Ascending aorta (tissue), 2 donors: ENCODE results near the gene RNASE11. TPM values are rescaled to one million over a fixed set of nuclear protein-coding genes. Genes with fewer than 3 reads are reported as not detected.
"Not testable (repeated sequence)": the region's sequence is repeated elsewhere in the genome, so short reads cannot be mapped to it uniquely, and the experiment has no call there.

Experiments used
- DNase-seq, 2 donors: peaks; one replicate each; pipeline ENCODE4 v3.0.0-alpha.2; 2019; ENCODE audit warnings: low spot score in 2 of 2
- H3K27ac ChIP-seq, 2 donors: fragments of 200-600 bp; sonication (generic); one replicate each; pipeline ENCODE4 v1.5.1; 2016 to 2017; ENCODE audit warnings: mild to moderate bottlenecking in 1 of 2
- H3K27me3 ChIP-seq: fragments of 200-600 bp; sonication (generic); one replicate; pipeline ENCODE4 v1.5.1; 2017
- H3K36me3 ChIP-seq, 2 donors: fragments of 200-600 bp; sonication (generic); one replicate each; pipeline ENCODE4 v1.5.1; 2016
- H3K4me1 ChIP-seq, 2 donors: fragments of 200-600 bp; sonication (generic); one replicate each; pipeline ENCODE4 v1.5.1; 2016 to 2017; ENCODE audit warnings: mild to moderate bottlenecking in 1 of 2
- H3K4me3 ChIP-seq, 2 donors: fragments of 200-600 bp; sonication (generic); one replicate each; pipeline ENCODE4 v1.5.1; 2016 to 2017; ENCODE audit warnings: mild to moderate bottlenecking in 1 of 2
- H3K9me3 ChIP-seq, 2 donors: fragments of 200-600 bp; sonication (generic); one replicate each; pipeline ENCODE4 v1.5.1; 2016
- CTCF ChIP-seq, 3 experiments: fragments of 200-600 bp in 2 of 3; fragments of 450-650 bp in 1 of 3; sonication (generic) in 2 of 3; IDR thresholded peaks; one replicate each; pipeline ENCODE4 v1.5.1; 2016 to 2019; ENCODE audit warnings: antibody characterized with exemption in 3 of 3, mild to moderate bottlenecking in 1 of 3, moderate library complexity in 1 of 3
- intact Hi-C: fragments of 100-400 bp; cut with DNase I; formaldehyde crosslinking; loops from one replicate; pipeline ENCODE4 v1.15.1; 2023
- total RNA-seq: library from RNA; depleted of rRNA; stranded (reverse); fragments of >200 nt; gene quantifications from one replicate; pipeline ENCODE4 v1.1.0, GENCODE V29; 2016

RNASE11 gene
- total RNA-seq, 1 donor from 2014 or later: not detected

DNA sequence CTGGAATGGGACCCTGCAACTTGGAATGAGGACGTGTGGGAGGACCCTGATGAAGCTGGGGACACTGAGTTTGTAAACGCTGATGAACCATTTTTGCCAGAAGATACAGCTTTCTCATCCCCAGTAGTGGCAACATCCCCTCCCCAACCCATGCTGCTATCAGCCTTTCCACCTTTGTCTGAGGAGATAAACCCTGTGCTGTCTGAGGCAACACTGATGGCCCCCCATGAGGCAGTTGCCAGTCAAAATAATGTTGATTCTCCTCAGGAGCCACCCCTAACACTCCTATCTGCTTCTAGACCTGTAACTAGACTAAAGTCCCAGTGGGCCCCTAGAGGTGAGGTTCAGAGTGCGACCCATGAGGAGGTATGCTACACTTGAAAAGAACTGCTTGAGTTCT lies 19.4 kb downstream of the RNASE11 start:
- DNase-seq: no peak
- intact Hi-C loops: no loop called here

DNA sequence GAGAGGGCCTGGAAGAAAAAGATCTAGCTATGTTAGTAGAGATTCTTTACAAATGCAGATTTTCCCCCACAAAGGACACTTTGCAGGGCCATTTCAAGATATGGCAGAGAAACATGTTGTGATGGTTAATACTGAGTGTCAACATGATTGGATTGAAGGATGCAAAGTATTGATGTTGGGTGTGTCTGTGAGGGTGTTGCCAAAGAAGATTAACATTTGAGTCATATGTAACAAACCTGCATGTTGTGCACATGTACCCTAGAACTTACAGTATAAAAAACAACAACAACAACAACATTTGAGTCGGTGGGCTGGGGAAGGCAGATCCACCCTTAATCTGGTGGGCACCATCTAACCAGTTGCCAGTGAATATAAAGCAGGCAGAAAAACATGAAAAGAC lies 20.6 kb downstream of the RNASE11 start:
- H3K27me3 ChIP-seq, H3K9me3 ChIP-seq, H3K4me1 ChIP-seq, H3K27ac ChIP-seq, intact Hi-C loops, H3K4me3 ChIP-seq, H3K36me3 ChIP-seq, DNase-seq: not testable (repeated sequence)

More for the DNA sequence above, 19.4 kb downstream of the RNASE11 start:
- no peaks in the 10 kb centered on the region for H3K27me3 ChIP-seq
- no peak overlapping the region for H3K4me3 ChIP-seq
- H3K9me3 ChIP-seq: peaks cover 0 to 9% of the 10 kb centered on the region in 2 donors
- no peaks in the 10 kb centered on the region for H3K36me3 ChIP-seq
- no peak for TF ChIP-seq CTCF (IDR thresholded peaks at IDR 0.05)
- H3K4me1 ChIP-seq: no peaks in the 10 kb centered on the region
- H3K27ac ChIP-seq: no peak overlapping the region

DNA sequence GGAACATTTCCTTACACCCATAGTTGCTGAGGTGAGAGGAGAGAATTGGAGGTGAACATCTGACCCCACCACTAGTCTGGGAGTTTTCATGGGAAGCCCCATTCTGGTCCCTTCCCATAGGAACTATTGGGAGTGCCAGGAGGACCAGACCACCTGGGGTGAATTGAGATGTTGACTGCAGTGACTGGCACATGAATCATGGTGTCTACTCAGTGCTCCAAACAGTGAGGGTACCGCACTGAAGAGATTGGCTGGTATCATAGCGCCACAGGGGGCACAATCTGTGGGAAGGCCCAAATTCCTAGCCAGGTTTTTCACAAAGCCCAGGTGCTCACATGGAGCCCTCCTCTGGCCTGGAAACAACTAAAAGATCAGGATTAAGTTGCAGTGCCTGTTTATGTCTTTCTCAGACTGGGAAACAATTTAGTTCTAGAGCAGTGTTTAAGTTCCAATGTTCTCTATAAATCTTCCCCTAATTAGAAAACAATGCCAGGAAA lies 23.3 kb downstream of the RNASE11 start:
- Histone ChIP-seq H3K36me3 (no peaks in the 10 kb centered on the region), H3K27me3 (no peaks in the 10 kb centered on the region), H3K4me1 (no peaks in the 10 kb centered on the region), H3K27ac (no peak overlapping the region), H3K9me3 (peaks cover 0 to 9% of the 10 kb centered on the region in 2 donors), H3K4me3 (no peak overlapping the region)
- intact Hi-C loops: no loop called here
- no peak for DNase-seq
- no peak for TF ChIP-seq CTCF (IDR thresholded peaks at IDR 0.05)

- no peak for TF ChIP-seq CTCF (IDR thresholded peaks at IDR 0.05)
- peaks cover 0 to 4% of the 10 kb centered on the region in 2 donors for H3K9me3 ChIP-seq
- no peaks in the 10 kb centered on the region for H3K36me3 ChIP-seq
- DNase-seq: no peak
- H3K27me3 ChIP-seq: no peaks in the 10 kb centered on the region
- intact Hi-C loops: no loop called here
- no peaks in the 10 kb centered on the region for H3K4me1 ChIP-seq
- no peak overlapping the region for H3K4me3 ChIP-seq
- H3K27ac ChIP-seq: no peak overlapping the region
Observed at GRCh38 chr14:20563971-20564370, 23.8 kb downstream of the RNASE11 start.

DNA sequence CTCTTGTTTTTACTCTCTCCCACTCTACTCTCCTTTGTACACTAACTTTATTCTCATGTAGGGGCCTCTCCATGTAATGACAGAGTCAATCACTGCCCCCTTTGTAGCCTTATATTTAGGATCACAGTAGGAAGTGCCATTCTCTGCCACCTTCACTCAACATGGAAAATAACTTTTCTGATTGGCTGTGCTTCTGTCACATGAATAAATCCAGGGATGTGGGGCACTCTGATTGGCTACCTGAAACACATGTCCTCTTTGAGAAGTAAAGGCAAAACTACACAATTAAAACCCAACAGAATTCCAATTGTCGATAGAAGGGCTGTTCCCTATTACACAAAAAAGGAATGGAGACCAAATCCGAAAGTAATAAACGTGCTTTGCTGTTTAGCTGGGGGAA lies 26.8 kb downstream of the RNASE11 start, which contains the start of gene RNASE9:
Gene RNASE9, minus strand, starts transcription at position 87 of the 400 bp plus-strand sequence.
- Histone ChIP-seq H3K36me3 (no peaks in the 10 kb centered on the region), H3K27ac (no peak within 1 kb of the TSS), H3K9me3 (no peaks in the 10 kb centered on the region), H3K27me3 (no peaks in the 10 kb centered on the region), H3K4me3 (no peak within 1 kb of the TSS), H3K4me1 (no peaks in the 10 kb centered on the region)
- no peak for DNase-seq
- no peak for TF ChIP-seq CTCF (IDR thresholded peaks at IDR 0.05)
- intact Hi-C loops: no loop called here

DNA sequence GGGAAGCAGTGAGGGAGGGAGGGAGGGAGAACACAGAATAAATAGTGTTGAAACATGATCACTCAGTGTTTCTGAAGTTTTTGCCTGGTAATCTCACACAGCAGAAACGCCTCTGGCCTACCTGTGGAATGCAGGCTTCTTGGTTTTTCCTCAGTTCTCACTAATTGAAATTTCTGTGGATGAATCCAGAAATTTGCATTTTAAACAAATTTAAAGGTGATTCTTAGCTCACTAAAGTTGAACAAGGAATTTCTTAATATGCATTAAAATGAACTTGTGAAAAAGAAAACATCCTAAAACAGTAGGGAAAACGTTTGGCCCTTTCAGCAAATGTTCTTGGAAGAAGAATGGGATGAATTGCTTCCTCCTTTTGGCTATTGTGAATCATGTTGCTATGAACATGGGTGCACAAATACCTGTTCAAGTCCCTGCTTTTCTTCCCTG lies 28.3 kb downstream of the RNASE11 start:
- no peak for DNase-seq
- H3K9me3 ChIP-seq: no peaks in the 10 kb centered on the region
- intact Hi-C loops: no loop called here
- TF ChIP-seq CTCF (IDR thresholded peaks at IDR 0.05): no peak
- H3K36me3 ChIP-seq: no peaks in the 10 kb centered on the region
- H3K27ac ChIP-seq: no peak overlapping the region
- H3K4me1 ChIP-seq: no peaks in the 10 kb centered on the region
- H3K4me3 ChIP-seq: no peak overlapping the region
- H3K27me3 ChIP-seq: no peaks in the 10 kb centered on the region
